ENCODE measurements around the gene SMNDC1. TPM values are rescaled to one million over a fixed set of nuclear protein-coding genes. Genes with fewer than 3 reads are reported as not detected.

SMNDC1 gene
- 19.8 TPM for total RNA-seq

- H3K4me1 ChIP-seq (ENCODE audit: insufficient read depth, low read length): peaks cover 34% of the 10 kb centered on the region
- H3K4me3 ChIP-seq (ENCODE audit: low read length): peak within 1 kb of the TSS; percentile 86
- no peaks in the 10 kb centered on the region for H3K27me3 ChIP-seq (ENCODE audit: insufficient read depth, low read length)
- no peaks in the 10 kb centered on the region for H3K9me3 ChIP-seq (ENCODE audit: low read depth, low read length)
Measured at GRCh38 chr10:110304780-110305421, at the start of gene SMNDC1. Gene SMNDC1 (minus strand): TSS chr10:110304920. CDS start chr10:110303587, 1,333 bp downstream.

- H3K4me1 ChIP-seq (ENCODE audit: insufficient read depth, low read length): peaks cover 53% of the 10 kb centered on the region
Measured at GRCh38 chr10:110354322-110354766, 49.6 kb upstream of the SMNDC1 start.

GRCh38 chr10:110353244-110354119 is 48.8 kb upstream of the SMNDC1 start:
- peaks cover 45% of the 10 kb centered on the region for H3K4me1 ChIP-seq (ENCODE audit: insufficient read depth, low read length)
- no peaks in the 10 kb centered on the region for H3K27me3 ChIP-seq (ENCODE audit: insufficient read depth, low read length)
- no peaks in the 10 kb centered on the region for H3K9me3 ChIP-seq (ENCODE audit: low read depth, low read length)
- H3K4me3 ChIP-seq (ENCODE audit: low read length): no peak overlapping the region

More at GRCh38 chr10:110354322-110354766, 49.6 kb upstream of the SMNDC1 start:
- H3K27me3 ChIP-seq (ENCODE audit: insufficient read depth, low read length): no peaks in the 10 kb centered on the region
- H3K9me3 ChIP-seq (ENCODE audit: low read depth, low read length): no peaks in the 10 kb centered on the region
- H3K4me3 ChIP-seq (ENCODE audit: low read length): no peak overlapping the region

- H3K27me3 ChIP-seq (ENCODE audit: insufficient read depth, low read length): no peaks in the 10 kb centered on the region
- H3K4me3 ChIP-seq (ENCODE audit: low read length): no peak overlapping the region
- no peaks in the 10 kb centered on the region for H3K9me3 ChIP-seq (ENCODE audit: low read depth, low read length)
- H3K4me1 ChIP-seq (ENCODE audit: insufficient read depth, low read length): peaks cover 39% of the 10 kb centered on the region
Measured at GRCh38 chr10:110352930-110353243, 48.2 kb upstream of the SMNDC1 start.

GRCh38 chr10:110350812-110351211 is 46.1 kb upstream of the SMNDC1 start:
- no peak overlapping the region for H3K4me3 ChIP-seq (ENCODE audit: low read length)
- H3K27me3 ChIP-seq (ENCODE audit: insufficient read depth, low read length): no peaks in the 10 kb centered on the region
- peaks cover 20% of the 10 kb centered on the region for H3K4me1 ChIP-seq (ENCODE audit: insufficient read depth, low read length)
- H3K9me3 ChIP-seq (ENCODE audit: low read depth, low read length): no peaks in the 10 kb centered on the region

- Histone ChIP-seq H3K9me3 (ENCODE audit: low read depth, low read length) (no peaks in the 10 kb centered on the region), H3K27me3 (ENCODE audit: insufficient read depth, low read length) (no peaks in the 10 kb centered on the region), H3K4me3 (ENCODE audit: low read length) (no peak overlapping the region), H3K4me1 (ENCODE audit: insufficient read depth, low read length) (peaks cover 18% of the 10 kb centered on the region)
Measured at GRCh38 chr10:110349831-110350230, 45.1 kb upstream of the SMNDC1 start.

GRCh38 chr10:110349386-110349785 is 44.7 kb upstream of the SMNDC1 start:
- Histone ChIP-seq H3K4me1 (ENCODE audit: insufficient read depth, low read length) (peaks cover 18% of the 10 kb centered on the region), H3K4me3 (ENCODE audit: low read length) (no peak overlapping the region), H3K27me3 (ENCODE audit: insufficient read depth, low read length) (no peaks in the 10 kb centered on the region), H3K9me3 (ENCODE audit: low read depth, low read length) (no peaks in the 10 kb centered on the region)

- H3K27me3 ChIP-seq (ENCODE audit: insufficient read depth, low read length): no peaks in the 10 kb centered on the region
- H3K4me3 ChIP-seq (ENCODE audit: low read length): no peak overlapping the region
- H3K4me1 ChIP-seq (ENCODE audit: insufficient read depth, low read length): peaks cover 14% of the 10 kb centered on the region
Measured at GRCh38 chr10:110348336-110348735, 43.6 kb upstream of the SMNDC1 start.

GRCh38 chr10:110346914-110347313 is 42.2 kb upstream of the SMNDC1 start:
- no peaks in the 10 kb centered on the region for H3K27me3 ChIP-seq (ENCODE audit: insufficient read depth, low read length)

More at GRCh38 chr10:110348336-110348735, 43.6 kb upstream of the SMNDC1 start:
- no peaks in the 10 kb centered on the region for H3K9me3 ChIP-seq (ENCODE audit: low read depth, low read length)

GRCh38 chr10:110345286-110345685 is 40.6 kb upstream of the SMNDC1 start:
- Histone ChIP-seq H3K4me1 (ENCODE audit: insufficient read depth, low read length) (peaks cover 14% of the 10 kb centered on the region), H3K27me3 (ENCODE audit: insufficient read depth, low read length) (no peaks in the 10 kb centered on the region), H3K9me3 (ENCODE audit: low read depth, low read length) (no peaks in the 10 kb centered on the region), H3K4me3 (ENCODE audit: low read length) (no peak overlapping the region)

More at GRCh38 chr10:110346914-110347313, 42.2 kb upstream of the SMNDC1 start:
- no peak overlapping the region for H3K4me3 ChIP-seq (ENCODE audit: low read length)
- peaks cover 14% of the 10 kb centered on the region for H3K4me1 ChIP-seq (ENCODE audit: insufficient read depth, low read length)
- no peaks in the 10 kb centered on the region for H3K9me3 ChIP-seq (ENCODE audit: low read depth, low read length)

- no peaks in the 10 kb centered on the region for H3K9me3 ChIP-seq (ENCODE audit: low read depth, low read length)
- H3K4me1 ChIP-seq (ENCODE audit: insufficient read depth, low read length): peaks cover 14% of the 10 kb centered on the region
- H3K4me3 ChIP-seq (ENCODE audit: low read length): no peak overlapping the region
- no peaks in the 10 kb centered on the region for H3K27me3 ChIP-seq (ENCODE audit: insufficient read depth, low read length)
Measured at GRCh38 chr10:110344622-110345021, 39.9 kb upstream of the SMNDC1 start.

- H3K27me3 ChIP-seq (ENCODE audit: insufficient read depth, low read length): no peaks in the 10 kb centered on the region
Measured at GRCh38 chr10:110343947-110344346, 39.2 kb upstream of the SMNDC1 start.

GRCh38 chr10:110340816-110341215 is 36.1 kb upstream of the SMNDC1 start:
- H3K9me3 ChIP-seq (ENCODE audit: low read depth, low read length): no peaks in the 10 kb centered on the region
- peaks cover 16% of the 10 kb centered on the region for H3K4me1 ChIP-seq (ENCODE audit: insufficient read depth, low read length)
- H3K4me3 ChIP-seq (ENCODE audit: low read length): no peak overlapping the region
- no peaks in the 10 kb centered on the region for H3K27me3 ChIP-seq (ENCODE audit: insufficient read depth, low read length)

More at GRCh38 chr10:110343947-110344346, 39.2 kb upstream of the SMNDC1 start:
- Histone ChIP-seq H3K4me1 (ENCODE audit: insufficient read depth, low read length) (peaks cover 14% of the 10 kb centered on the region), H3K4me3 (ENCODE audit: low read length) (no peak overlapping the region), H3K9me3 (ENCODE audit: low read depth, low read length) (no peaks in the 10 kb centered on the region)

GRCh38 chr10:110340122-110340521 is 35.4 kb upstream of the SMNDC1 start:
- Histone ChIP-seq H3K4me1 (ENCODE audit: insufficient read depth, low read length) (peaks cover 17% of the 10 kb centered on the region), H3K9me3 (ENCODE audit: low read depth, low read length) (no peaks in the 10 kb centered on the region), H3K27me3 (ENCODE audit: insufficient read depth, low read length) (no peaks in the 10 kb centered on the region), H3K4me3 (ENCODE audit: low read length) (no peak overlapping the region)

- Histone ChIP-seq H3K9me3 (ENCODE audit: low read depth, low read length) (no peaks in the 10 kb centered on the region), H3K4me3 (ENCODE audit: low read length) (no peak overlapping the region), H3K27me3 (ENCODE audit: insufficient read depth, low read length) (no peaks in the 10 kb centered on the region), H3K4me1 (ENCODE audit: insufficient read depth, low read length) (peaks cover 6% of the 10 kb centered on the region)
Measured at GRCh38 chr10:110337906-110338305, 33.2 kb upstream of the SMNDC1 start.
